ES-I3 (cell line): ENCODE measurements around the gene SPNS2.
A peak's percentile ranks its signal among the peaks of the same experiment; 100 is the strongest.
"Not testable (repeated sequence)": the region's sequence is repeated elsewhere in the genome, so short reads cannot be mapped to it uniquely, and the experiment has no call there.

Experiments used
- H3K36me3 ChIP-seq: 2 replicates; pipeline ENCODE4 v1.6.1; 2013; ENCODE audit warnings: mild to moderate bottlenecking, low read length, control low read depth, moderate library complexity; ENCODE audit not compliant: insufficient read depth
- H3K4me1 ChIP-seq: 2 replicates; pipeline ENCODE4 v1.6.1; 2013; ENCODE audit warnings: mild to moderate bottlenecking, control low read depth, low read length; ENCODE audit not compliant: insufficient read depth
- H3K9ac ChIP-seq: 2 replicates; pipeline ENCODE4 v1.6.1; 2013; ENCODE audit warnings: low read depth, mild to moderate bottlenecking, low read length, moderate library complexity
- H3K9me3 ChIP-seq: 2 replicates; pipeline ENCODE4 v1.6.1; 2013; ENCODE audit warnings: mild to moderate bottlenecking, low read length, moderate library complexity; ENCODE audit not compliant: control insufficient read depth, insufficient read depth

Gene SPNS2

GRCh38 chr17:4574448-4575045, 75.9 kb downstream of the SPNS2 start:
- no peaks in the 10 kb centered on the region for H3K36me3 ChIP-seq
- no peak overlapping the region for H3K9ac ChIP-seq
- H3K4me1 ChIP-seq: peaks cover 18% of the 10 kb centered on the region
- no peaks in the 10 kb centered on the region for H3K9me3 ChIP-seq

GRCh38 chr17:4576161-4576558, 77.5 kb downstream of the SPNS2 start:
- H3K4me1 ChIP-seq: peaks cover 18% of the 10 kb centered on the region
- no peaks in the 10 kb centered on the region for H3K9me3 ChIP-seq
- H3K36me3 ChIP-seq: no peaks in the 10 kb centered on the region
- no peak overlapping the region for H3K9ac ChIP-seq

GRCh38 chr17:4576729-4577322, 78.1 kb downstream of the SPNS2 start:
- Histone ChIP-seq H3K4me1 (peaks cover 18% of the 10 kb centered on the region), H3K9me3 (no peaks in the 10 kb centered on the region), H3K9ac (no peak overlapping the region), H3K36me3 (no peaks in the 10 kb centered on the region)

- Histone ChIP-seq H3K9ac (no peak overlapping the region), H3K4me1 (peaks cover 20% of the 10 kb centered on the region), H3K9me3 (no peaks in the 10 kb centered on the region), H3K36me3 (no peaks in the 10 kb centered on the region)
Observed at GRCh38 chr17:4577386-4577993, 78.8 kb downstream of the SPNS2 start.

- not testable (repeated sequence) for H3K36me3 ChIP-seq, H3K9ac ChIP-seq
Observed at GRCh38 chr17:4578349-4578748, 79.7 kb downstream of the SPNS2 start.

GRCh38 chr17:4579678-4580077, 81.0 kb downstream of the SPNS2 start:
- no peak overlapping the region for H3K9ac ChIP-seq
- no peaks in the 10 kb centered on the region for H3K36me3 ChIP-seq
- H3K9me3 ChIP-seq: no peaks in the 10 kb centered on the region
- H3K4me1 ChIP-seq: peaks cover 30% of the 10 kb centered on the region

More at GRCh38 chr17:4578349-4578748, 79.7 kb downstream of the SPNS2 start:
- peaks cover 27% of the 10 kb centered on the region for H3K4me1 ChIP-seq
- not testable (repeated sequence) for H3K9me3 ChIP-seq

- Histone ChIP-seq H3K9ac (no peak overlapping the region), H3K4me1 (peaks cover 30% of the 10 kb centered on the region), H3K36me3 (no peaks in the 10 kb centered on the region), H3K9me3 (no peaks in the 10 kb centered on the region)
Observed at GRCh38 chr17:4580291-4580690, 81.6 kb downstream of the SPNS2 start.

GRCh38 chr17:4582101-4582501, 83.4 kb downstream of the SPNS2 start:
- peaks cover 17% of the 10 kb centered on the region for H3K4me1 ChIP-seq
- no peaks in the 10 kb centered on the region for H3K9me3 ChIP-seq
- H3K36me3 ChIP-seq: no peaks in the 10 kb centered on the region
- no peak overlapping the region for H3K9ac ChIP-seq

- Histone ChIP-seq H3K4me1 (peaks cover 13% of the 10 kb centered on the region), H3K36me3 (no peaks in the 10 kb centered on the region), H3K9ac (no peak overlapping the region), H3K9me3 (no peaks in the 10 kb centered on the region)
Observed at GRCh38 chr17:4582691-4583090, 84.0 kb downstream of the SPNS2 start.

- Histone ChIP-seq H3K36me3 (no peaks in the 10 kb centered on the region), H3K9ac (peak overlapping the region; percentile 77; the same call in 1 of the 2 replicates), H3K9me3 (no peaks in the 10 kb centered on the region), H3K4me1 (peaks cover 13% of the 10 kb centered on the region)
Observed at GRCh38 chr17:4583206-4583605, 84.5 kb downstream of the SPNS2 start.

GRCh38 chr17:4583782-4584100, 85.1 kb downstream of the SPNS2 start:
- H3K9ac ChIP-seq: peak overlapping the region; percentile 77

GRCh38 chr17:4584101-4584916, 85.6 kb downstream of the SPNS2 start, which contains the start of gene SMTNL2:
SMTNL2 (plus strand) TSS chr17:4584529; CDS start chr17:4584606, 77 bp downstream.
- Histone ChIP-seq H3K9ac (peak within 1 kb of the TSS; percentile 77), H3K9me3 (no peaks in the 10 kb centered on the region), H3K36me3 (no peaks in the 10 kb centered on the region), H3K4me1 (peaks cover 13% of the 10 kb centered on the region)

More at GRCh38 chr17:4583782-4584100, 85.1 kb downstream of the SPNS2 start:
- Histone ChIP-seq H3K36me3 (no peaks in the 10 kb centered on the region), H3K9me3 (no peaks in the 10 kb centered on the region), H3K4me1 (peaks cover 13% of the 10 kb centered on the region)

- no peaks in the 10 kb centered on the region for H3K9me3 ChIP-seq
- H3K9ac ChIP-seq: peak overlapping the region; percentile 77; the same call in 1 of the 2 replicates
- H3K4me1 ChIP-seq: peaks cover 13% of the 10 kb centered on the region
- no peaks in the 10 kb centered on the region for H3K36me3 ChIP-seq
Observed at GRCh38 chr17:4584917-4585637, 86.4 kb downstream of the SPNS2 start.

GRCh38 chr17:4585638-4585994, 86.9 kb downstream of the SPNS2 start:
- no peaks in the 10 kb centered on the region for H3K9me3 ChIP-seq
- H3K4me1 ChIP-seq: peaks cover 13% of the 10 kb centered on the region
- H3K36me3 ChIP-seq: no peaks in the 10 kb centered on the region

More at GRCh38 chr17:4585638-4585994, 86.9 kb downstream of the SPNS2 start:
- H3K9ac ChIP-seq: peak overlapping the region; percentile 77; the same call in 1 of the 2 replicates
